ENCODE measurements around the gene ZMYM5.
A peak's percentile ranks its signal among the peaks of the same experiment; 100 is the strongest.
"Not testable (repeated sequence)": the region's sequence is repeated elsewhere in the genome, so short reads cannot be mapped to it uniquely, and the experiment has no call there.

Gene ZMYM5

DNA sequence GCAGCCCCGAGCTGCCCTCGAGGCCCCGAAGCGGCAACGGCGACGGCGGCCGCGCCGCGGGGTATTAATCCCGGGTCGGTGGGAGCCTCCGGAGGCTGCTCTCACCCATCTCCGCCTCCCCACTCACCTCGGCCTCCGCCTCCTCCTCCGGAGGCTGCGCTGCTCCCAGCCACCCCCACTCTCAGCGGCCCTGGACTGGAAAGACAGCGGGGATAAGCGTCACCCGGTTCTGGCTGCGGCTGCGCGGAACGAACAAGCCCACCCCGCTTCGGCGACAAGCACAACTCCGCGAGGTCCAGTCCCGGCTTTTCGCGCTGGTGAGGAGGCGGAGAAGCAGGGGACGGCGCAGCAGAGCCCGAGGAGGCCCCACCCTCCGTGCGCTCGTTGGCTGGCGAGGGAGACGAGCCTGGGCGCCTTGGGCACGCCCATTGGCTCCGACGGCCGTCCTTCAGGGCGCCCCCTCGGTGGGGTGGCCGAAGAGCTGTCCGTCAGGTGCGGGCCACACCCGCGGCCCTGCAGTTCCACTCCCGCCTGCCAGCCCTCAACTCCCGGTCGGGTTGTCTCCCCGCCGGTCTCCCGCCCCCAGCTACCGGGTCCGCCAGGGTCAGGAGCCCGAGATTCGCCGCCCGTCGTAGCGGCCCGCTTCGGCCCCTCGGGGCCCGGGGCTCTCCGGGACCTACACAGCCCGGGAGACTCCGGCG lies at the start of gene ZMYM5:
Gene ZMYM5, minus strand, starts transcription at position 327 of the 701 bp plus-strand sequence. CDS start 11,469 bp downstream, outside the sequence.
- DNase-seq (ENCODE audit: low read depth in 4 of 4, low spot score in 1 of 4): peak; percentile 85 to 96 (median 90)

DNA sequence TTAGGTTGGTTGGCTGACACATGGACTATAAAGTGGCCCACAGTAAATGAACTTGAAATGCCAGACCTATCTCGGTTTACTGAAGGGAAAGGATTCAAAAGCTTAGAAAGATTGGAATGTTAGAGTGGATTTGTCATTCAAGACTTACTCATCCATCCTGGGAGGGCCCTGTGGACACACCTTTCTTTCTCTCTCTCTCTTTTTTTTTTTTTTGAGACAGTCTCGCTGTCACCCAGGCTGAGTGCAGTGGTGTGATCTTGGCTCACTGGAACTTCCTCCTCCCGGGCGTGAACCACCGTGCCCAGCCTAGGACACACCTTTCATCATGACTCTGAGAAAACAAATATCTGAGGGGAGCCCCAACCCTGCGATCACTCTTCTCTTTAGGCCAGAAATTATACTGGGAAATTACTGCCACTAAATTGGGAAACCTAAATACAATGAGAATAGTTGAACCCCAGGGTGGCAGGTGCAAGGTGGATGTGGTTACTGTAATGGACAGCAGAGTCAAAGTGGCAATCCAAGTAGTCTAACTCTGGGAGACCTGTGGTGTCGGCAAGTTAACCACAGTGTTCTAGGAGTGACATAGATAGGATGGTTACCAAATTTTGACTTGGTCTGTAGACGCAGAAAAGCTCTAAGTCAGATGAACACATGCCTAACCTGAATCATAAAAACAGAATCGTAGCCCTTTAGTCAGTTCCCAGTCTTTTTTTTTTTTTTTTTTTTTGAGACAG lies 47.1 kb upstream of the ZMYM5 start:
- no peak for DNase-seq (ENCODE audit: low read depth in 4 of 4, low spot score in 1 of 4)

DNA sequence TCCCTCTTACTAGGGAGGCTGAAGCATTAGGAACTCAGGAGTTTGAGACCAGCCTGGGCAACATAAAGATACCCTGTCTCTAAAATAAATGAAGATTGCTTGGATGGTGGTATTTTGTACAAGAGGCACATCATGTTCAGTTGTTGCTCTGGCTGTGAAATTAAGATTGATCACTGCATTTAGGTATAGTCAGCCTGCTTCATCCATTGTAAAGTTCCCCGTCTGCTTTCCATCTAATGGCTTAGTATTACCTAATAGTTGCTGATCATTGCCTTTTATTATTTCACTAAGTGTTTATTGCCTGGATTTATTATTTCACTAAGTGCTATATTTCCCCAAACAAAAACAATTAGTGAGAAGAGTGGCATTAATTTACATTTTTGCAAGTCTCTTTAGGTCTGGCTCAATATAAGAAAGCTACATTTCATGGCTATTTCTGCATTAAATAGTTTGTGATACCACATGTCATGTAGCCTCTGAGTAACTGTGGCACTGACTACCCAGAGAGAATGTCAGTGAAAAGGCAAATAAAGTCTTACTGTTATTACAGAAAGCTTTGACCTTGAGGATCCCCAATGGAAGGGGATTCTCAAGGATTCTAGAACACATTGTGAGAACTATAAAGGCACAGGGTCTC lies 45.0 kb upstream of the ZMYM5 start:
- DNase-seq (ENCODE audit: low read depth in 4 of 4, low spot score in 1 of 4): no peak

DNA sequence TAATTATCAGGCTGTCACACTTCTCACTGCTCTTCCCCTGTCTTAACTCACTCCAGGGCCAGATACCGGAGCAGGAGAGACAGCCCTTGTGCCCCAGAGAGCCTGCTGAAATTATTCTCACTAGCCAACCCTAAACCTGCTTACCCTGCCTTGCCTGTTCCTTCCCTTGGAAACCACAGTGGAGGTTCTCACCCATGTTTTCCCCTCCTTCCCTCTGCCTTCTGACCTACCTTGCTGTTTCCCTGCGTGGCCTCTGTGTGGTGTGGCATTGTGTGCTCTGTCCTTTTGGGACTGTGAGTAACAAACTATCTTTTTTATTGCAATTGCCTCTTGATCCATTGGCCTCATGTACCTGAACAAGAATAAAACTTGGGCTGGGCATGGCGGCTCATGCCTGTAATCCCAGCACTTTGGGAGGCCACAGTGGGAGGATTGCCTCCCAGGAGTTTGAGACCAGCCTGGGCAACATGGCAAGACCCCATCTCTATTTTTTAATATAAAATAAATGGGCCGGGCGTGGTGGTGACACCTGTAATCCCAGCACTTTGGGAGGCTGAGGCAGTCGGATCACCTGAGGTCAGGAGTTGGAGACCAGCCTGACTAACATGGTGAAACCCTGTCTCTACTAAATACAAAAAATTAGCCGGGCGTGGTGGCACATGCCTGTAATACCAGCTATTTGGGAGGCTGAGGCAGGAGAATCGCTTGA lies 42.2 kb upstream of the ZMYM5 start:
- DNase-seq (ENCODE audit: low read depth in 4 of 4, low spot score in 1 of 4): not testable (repeated sequence)

DNA sequence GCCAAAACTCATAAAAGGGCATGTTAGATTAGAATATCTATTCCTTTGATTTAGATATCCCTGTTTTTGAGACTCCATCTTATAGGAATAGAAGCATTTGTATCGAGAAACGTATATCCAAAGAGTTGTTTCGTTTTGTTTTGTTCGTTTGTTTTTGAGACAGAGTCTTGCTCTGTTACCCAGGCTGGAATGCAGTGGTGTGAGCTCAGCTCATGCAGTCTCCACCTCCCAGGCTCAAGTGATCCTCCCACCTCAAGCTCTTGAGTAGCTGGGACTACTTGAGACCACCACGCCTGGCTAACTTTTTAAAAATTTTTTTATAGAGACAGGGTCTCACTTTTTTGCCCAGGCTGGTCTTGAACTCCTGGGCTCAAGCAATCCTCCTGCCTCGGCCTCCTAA lies 26.6 kb upstream of the ZMYM5 start:
- DNase-seq (ENCODE audit: low read depth in 4 of 4, low spot score in 1 of 4): no peak

DNA sequence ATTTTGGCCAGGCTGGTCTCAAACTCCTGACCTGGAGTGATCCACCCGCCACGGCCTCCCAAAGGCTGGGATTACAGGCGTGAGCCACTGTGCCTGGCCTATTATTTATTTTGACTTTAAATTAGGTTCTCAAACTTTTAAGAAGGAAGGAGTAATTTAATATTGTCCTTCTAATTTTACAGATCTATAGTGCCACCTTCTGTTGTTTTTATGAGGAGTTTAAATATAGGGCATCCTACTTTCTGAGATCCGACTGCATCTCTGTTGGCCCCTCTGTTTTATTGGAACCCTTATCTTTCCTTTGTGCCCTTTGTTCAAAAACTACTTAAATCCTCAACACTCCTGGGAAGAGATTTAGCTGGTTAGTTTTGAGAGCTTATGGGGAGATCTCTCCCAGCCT lies 25.4 kb upstream of the ZMYM5 start:
- DNase-seq (ENCODE audit: low read depth in 4 of 4, low spot score in 1 of 4): no peak

DNA sequence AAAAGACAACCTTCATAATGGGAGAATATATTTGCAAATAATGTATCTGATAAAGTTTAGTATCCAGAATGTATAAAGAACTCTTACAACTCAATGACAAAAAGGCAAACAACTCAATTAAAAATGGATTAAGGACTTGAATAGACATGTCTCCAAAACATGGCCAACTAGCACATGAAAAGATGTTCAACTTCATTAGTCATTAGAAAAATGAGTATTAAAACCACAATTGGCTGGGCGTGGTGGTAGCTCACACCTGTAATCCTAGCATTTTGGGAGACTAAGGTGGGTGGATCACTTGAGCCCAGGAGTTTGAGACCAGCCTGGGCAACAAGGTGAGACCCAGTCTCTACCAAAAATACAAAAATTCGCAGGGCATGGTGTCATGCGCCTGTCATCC lies 18.8 kb upstream of the ZMYM5 start:
- no peak for DNase-seq (ENCODE audit: low read depth in 4 of 4, low spot score in 1 of 4)

DNA sequence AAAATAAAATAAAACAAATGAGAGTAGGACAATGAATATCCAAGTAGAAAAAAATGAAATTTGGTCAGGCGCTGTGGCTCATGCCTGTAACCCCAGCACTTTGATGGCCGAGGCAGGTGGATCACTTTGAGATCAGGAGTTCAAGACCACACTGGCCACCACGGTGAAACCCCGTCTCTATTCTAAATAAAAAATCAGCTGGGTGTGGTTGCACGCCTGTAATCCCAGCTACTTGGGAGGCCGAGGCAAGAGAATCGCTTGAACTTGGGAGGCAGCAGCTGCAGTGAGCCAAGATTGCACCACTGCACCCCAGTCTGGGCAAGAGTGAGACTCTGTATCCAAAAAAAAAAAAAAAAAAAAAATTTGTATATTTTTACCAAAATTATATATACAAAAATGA lies 18.2 kb upstream of the ZMYM5 start:
- no peak for DNase-seq (ENCODE audit: low read depth in 4 of 4, low spot score in 1 of 4)

DNA sequence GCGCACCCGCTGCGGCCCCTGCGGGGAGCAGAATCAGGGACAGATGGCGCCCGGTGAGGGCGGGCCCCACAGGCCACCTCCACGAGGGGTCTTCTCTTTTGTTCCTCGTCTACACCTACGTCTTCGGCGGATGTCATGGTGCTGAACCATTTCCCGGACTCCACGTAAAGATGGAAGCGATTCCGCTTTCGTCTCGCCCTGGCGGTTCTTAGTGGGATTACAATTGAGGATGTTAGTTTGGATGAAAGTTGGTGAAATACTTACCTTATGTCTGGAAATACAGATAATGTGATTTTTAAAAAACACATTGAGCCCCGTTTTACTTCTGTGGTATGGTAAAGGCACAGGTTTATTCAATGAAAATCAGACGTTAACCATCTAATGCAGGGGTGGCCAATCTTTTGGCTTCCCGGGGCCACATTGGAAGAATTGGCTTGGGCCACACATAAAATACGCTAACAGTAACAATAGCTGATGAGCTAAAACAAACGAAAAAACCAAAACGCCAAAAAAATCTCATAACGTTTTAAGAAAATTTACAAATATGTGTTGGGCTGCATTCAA lies 1.4 kb upstream of the ZMYM5 start:
- peak; percentile 43 to 60 (median 53) for DNase-seq (ENCODE audit: low read depth in 4 of 4, low spot score in 1 of 4)

DNA sequence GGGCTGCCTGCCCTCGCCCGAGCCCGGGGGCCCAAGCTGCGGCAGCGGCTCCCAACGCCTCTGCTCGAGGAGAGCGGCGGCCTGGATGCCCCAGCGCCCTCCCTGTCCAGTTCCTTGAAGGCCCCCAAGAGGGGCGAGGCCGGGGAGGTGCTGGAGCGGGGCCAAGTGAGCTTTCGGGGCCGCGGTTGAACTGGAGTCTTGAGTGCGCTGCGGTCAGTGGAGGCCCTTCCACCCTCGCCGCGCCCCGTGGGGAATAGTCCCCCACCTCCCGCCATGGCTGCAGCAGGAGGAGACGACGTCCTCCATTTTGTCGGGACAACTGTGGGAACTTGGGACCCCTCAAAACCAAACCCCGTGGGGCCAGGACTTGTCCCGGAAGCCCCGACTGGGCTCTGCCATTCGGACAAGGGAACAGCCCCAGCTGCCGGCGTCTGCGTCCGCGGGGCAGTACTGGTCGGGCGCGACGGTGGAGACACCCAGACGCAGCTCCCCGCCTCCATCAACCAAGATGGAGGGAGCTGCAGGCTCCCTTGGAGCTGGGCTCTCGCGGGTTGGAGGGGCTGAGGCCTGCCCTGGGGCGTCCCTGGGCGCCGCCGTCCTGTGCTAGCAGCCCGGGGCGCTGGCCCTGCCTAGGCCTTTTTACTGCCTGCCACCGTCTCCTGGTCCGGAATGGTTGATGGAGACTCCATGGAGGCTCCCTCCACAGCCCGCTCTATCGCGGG lies 736 bp upstream of the ZMYM5 start:
- peak; percentile 16 to 33 (median 24) for DNase-seq (ENCODE audit: low read depth in 4 of 4, low spot score in 1 of 4)

DNA sequence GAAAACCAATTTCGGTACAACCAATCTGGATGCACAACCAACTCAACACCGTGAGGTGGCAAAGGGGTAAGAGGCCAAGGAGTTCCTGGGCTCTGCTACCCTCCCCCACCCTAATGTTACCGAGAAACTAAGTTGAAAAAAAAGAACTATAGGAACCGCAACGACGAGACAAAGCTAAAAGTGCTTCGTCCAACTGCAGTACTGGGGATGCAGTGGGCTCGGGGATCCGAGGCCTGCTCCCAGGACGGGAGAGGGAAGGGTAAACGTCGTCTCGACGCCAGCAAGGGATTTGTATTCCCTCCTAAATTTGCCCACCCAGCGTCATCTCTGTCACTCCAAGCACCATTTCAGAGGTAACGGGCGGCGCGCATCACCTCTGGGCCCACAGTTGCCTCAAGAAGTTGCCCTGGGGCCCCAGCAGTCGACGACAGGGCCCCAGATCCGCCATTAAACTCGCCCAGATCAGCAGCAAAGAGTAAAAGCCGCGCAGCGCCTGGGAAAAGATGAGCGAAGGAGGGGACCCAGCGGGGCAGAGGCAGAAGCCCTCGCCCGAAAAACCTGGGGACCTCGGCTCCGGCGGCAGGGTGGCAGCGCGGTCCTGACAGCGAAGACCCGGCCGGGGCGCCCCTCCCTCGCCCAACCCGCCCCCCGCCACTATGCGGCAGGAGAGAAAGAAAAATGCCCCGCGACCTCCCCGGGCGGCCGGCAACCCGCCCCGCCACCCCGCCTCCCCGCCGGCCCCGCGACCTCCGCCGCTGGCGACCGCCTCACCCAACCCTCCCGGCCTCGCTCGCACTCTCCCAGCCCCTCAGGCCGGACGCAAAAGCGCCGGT lies 752 bp downstream of the ZMYM5 start:
- peak; percentile 2 to 25 (median 11) for DNase-seq (ENCODE audit: low read depth in 4 of 4, low spot score in 1 of 4)

DNA sequence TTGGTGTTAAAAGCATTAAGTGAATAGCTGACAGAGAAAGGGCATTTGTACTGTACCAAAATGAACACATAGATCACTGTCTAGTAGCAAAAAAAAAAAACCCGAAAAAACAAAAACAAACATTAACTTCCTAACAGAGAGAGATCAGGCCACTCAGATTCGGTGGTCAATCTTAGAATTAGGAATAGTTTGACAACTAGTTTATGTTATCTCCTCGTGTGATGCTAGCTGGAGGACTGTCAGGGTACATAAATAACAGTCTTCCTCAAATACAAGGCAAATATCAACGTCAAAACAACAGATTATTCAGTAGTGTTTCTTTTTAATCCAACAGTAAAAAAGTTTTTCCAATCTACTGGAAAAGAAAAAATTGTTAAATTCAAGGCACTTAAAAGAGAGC lies 1.7 kb downstream of the ZMYM5 start:
- DNase-seq (ENCODE audit: low read depth in 4 of 4, low spot score in 1 of 4): no peak

DNA sequence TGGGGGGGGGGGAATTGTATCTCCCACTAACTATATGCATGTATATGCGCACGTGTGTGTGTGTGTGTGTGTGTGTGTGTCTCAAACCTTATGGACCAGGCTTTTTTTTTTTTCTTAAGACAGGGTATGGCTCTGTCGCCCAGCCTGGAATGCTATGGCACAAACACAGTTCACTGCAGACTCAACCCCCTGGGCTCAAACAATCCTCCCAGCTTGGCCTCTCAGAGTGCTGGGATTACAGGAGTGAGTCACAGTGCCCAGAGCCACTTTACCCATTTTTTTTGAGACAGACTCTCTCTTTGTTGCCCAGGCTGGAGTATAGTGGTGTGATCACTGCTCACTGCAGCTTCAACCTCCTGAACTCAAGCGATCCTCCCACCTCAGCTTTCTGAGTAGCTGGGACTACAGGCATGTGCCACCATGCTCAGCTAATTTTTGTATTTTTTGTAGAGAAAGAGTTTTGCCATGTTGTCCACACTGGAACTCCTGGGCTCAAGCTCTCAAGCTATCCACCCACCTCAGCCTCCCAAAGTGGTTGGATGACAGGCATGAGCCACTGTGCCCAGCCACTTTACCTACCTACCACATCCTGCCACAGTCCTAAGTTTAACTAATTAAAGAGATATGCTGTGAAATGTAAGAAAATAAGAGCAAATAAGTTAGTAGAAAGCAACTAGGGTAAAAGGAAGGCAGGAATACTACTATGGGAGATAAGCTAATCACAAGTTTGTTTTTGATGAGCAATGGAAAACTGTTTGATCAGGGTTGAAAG lies 2.4 kb downstream of the ZMYM5 start:
- DNase-seq (ENCODE audit: low read depth in 4 of 4, low spot score in 1 of 4): no peak

DNA sequence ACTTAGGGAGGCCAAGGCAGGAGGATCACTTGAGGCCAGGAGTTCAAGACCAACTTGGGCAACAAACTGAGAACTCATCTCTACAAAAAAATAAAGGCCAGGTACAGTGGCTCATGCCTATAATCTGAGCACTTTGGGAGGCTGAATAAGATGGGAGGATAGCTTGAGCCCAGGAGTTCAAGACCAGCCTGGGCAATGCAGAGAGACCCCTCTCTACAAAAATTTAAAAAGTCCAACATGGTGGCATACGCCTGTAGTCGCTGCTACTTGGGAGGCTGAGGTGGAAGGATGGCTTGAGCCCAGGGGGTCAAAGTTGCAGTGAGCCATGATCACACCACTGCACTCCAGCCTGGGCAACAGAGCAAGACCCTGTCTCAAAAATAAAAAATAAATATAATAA lies 5.8 kb downstream of the ZMYM5 start:
- DNase-seq (ENCODE audit: low read depth in 4 of 4, low spot score in 1 of 4): not testable (repeated sequence)

DNA sequence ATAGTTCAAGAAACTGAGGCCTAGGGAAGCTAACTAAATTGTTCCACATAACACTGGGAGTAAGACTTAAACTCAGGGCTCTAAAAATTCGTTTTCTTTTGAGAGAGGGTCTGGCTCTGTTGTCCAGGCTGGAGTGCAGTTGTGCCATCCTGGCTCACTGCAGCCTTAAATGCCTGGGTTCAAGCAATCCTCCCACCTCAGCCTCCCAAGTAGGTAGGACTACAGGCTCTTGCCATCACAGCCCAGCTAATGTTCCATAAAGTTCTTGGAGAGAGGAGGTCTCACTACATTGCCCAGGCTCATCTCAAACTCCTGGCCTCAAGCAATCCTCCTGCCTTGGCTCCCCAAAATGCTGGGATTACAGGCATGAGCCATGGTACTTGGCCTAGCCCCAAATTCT lies 10.7 kb downstream of the ZMYM5 start:
- DNase-seq (ENCODE audit: low read depth in 4 of 4, low spot score in 1 of 4): no peak

DNA sequence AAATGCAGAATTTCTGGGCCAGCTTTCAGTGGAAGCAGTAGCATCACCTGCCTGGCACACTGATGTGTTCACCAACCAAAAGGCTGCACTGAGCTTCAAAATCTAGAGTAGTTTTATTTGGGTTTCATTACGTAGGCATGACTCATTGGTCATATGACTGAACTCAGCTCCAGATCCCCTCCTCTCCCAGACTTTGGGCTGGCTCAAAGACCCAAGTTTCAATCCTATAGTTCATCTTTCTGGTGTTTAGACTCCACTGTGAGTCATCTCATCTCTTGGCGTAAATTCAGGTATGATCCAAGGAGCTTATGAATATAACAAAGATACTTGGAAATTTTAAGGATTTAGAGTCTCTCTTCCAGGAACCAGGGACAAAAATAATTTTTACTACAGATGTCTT lies 17.7 kb downstream of the ZMYM5 start:
- no peak for DNase-seq (ENCODE audit: low read depth in 4 of 4, low spot score in 1 of 4)

DNA sequence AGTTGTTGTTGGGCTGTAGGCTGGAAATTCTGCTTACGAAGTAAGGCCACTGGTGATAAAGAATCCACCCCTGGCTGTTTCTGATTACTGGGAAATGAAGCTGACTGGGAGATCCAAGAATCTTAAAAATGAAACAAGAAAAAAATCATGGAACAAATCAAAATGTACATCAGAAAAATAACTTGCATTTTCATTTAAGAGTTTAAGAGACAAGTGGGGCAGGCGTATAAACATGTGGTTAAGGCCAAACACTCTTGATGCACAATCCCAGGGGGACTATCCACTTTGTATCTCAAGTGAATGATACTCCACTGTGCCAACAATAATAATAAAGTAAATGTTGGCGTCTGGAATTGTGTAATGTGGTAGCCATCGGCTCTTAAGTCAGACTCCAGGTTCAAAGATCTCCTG lies 24.6 kb downstream of the ZMYM5 start:
- DNase-seq (ENCODE audit: low read depth in 4 of 4, low spot score in 1 of 4): no peak

DNA sequence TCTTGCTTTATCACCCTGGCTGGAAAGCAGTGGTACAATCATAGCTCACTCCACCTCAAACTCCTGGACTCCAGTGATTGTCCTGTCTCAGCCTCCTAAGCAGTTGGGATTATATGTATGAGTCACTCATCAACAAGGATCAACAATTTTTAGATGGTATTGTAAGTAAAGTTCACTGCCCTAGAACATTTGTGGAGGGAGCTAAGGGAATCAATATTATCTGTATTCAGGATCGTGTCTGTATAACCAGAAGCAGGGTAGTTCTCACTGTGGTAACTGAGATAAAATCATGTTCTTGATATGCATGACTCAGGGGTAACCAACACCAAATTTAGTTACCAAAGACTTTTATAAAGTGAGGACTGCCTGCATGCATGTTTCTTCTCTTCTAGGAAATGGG lies 27.0 kb downstream of the ZMYM5 start:
- DNase-seq (ENCODE audit: low read depth in 4 of 4, low spot score in 1 of 4): no peak

DNA sequence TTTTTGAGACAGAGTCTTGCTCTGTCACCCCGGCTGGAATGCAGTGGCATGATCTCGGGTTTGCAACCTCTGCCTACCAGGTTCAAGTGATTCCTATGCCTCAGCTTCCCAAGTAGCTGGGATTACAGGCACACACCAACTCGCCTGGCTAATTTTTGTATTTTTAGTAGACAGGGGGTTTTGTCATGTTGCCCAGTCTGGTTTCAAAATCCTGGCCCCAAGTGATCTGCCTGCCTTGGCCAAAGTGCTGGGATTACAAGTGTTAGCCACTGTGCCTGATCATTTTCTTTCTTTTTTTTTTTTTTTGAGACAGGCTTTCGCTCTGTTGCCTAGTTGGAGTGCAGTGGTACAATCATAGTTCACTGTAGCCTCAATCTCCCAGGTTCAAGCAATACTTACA lies 28.7 kb downstream of the ZMYM5 start:
- no peak for DNase-seq (ENCODE audit: low read depth in 4 of 4, low spot score in 1 of 4)

Measured in stimulated activated CD4-positive, alpha-beta T cell treated with anti-CD3 and anti-CD28 coated beads, Interleukin-1b, Interleukin-23, amount 100 ng/mL, for 24 hours (primary cell).